Stomach (tissue), 9 donors: Measurements from ENCODE around the gene FBXO47. TPM values are rescaled to one million over a fixed set of nuclear protein-coding genes. Genes with fewer than 3 reads are reported as not detected.
A peak's percentile ranks its signal among the peaks of the same experiment; 100 is the strongest.

Experiments used
- DNase-seq, 2 donors: peaks; one replicate each; pipeline versions ENCODE4 v3.0.0 to v3.0.0-alpha.2; 2013 to 2019
- H3K27ac ChIP-seq, 5 donors: fragments of 200-600 bp in 4 of 5; sonication (generic) in 4 of 5; one replicate each; pipeline ENCODE4 v1.5.1; 2013 to 2019; ENCODE audit warnings: mild to moderate bottlenecking in 1 of 5, moderate library complexity in 1 of 5
- H3K27me3 ChIP-seq, 3 donors: fragments of 200-600 bp; sonication (generic); one replicate each; pipeline ENCODE4 v1.5.1; 2017 to 2019; ENCODE audit warnings: mixed run types in 1 of 3
- H3K36me3 ChIP-seq, 4 donors: fragments of 200-600 bp; sonication (generic); 1 replicate in 3 of 4; 2 replicates in 1 of 4; pipeline ENCODE4 v1.5.1; 2016 to 2019
- H3K4me1 ChIP-seq, 4 donors: fragments of 200-600 bp; sonication (generic); one replicate each; pipeline ENCODE4 v1.5.1; 2016 to 2019
- H3K4me3 ChIP-seq, 4 donors: fragments of 200-600 bp; sonication (generic) in 3 of 4; one replicate each; pipeline ENCODE4 v1.5.1; 2016 to 2019; ENCODE audit warnings: mild to moderate bottlenecking in 1 of 4
- H3K9me3 ChIP-seq, 4 donors: fragments of 200-600 bp; sonication (generic); one replicate each; pipeline ENCODE4 v1.5.1; 2016 to 2019
- CTCF ChIP-seq, 7 experiments: fragments of 450-650 bp in 4 of 7; fragments of 200-600 bp in 3 of 7; sonication (generic) in 3 of 7; IDR thresholded peaks; one replicate each; pipeline ENCODE4 v1.5.1; 2016 to 2019; ENCODE audit warnings: antibody characterized with exemption in 7 of 7, control low read depth in 2 of 7, mild to moderate bottlenecking in 1 of 7
- EP300 ChIP-seq: sonication (generic); formaldehyde crosslinking; IDR thresholded peaks from one replicate; pipeline ENCODE4 v1.6.1; 2017; ENCODE audit warnings: antibody characterized with exemption
- POLR2A ChIP-seq, 4 donors: fragments of 450-650 bp; IDR thresholded peaks; one replicate each; pipeline ENCODE4 v1.6.1; 2016; ENCODE audit warnings: antibody characterized with exemption in 4 of 4, control low read depth in 2 of 4, mild to moderate bottlenecking in 1 of 4, moderate library complexity in 1 of 4
- POLR2AphosphoS5 ChIP-seq, 3 donors: sonication (generic); formaldehyde crosslinking; IDR thresholded peaks; one replicate each; pipeline ENCODE4 v1.6.1; 2016; ENCODE audit warnings: antibody characterized with exemption in 3 of 3
- WGBS, 5 donors: extraction: QIAGEN DNeasy Blood & Tissue Kit in 3 of 5; methylation state at CpG; one replicate each; pipeline versions ENCODE4 v1.1.5 to v1.1.7; 2013 to 2018; 5-methylcytosine and 5-hydroxymethylcytosine counted together
- intact Hi-C: fragments of 100-400 bp; cut with DNase I; formaldehyde crosslinking; loops from one replicate; pipeline ENCODE4 v1.15.1; 2023; ENCODE audit warnings: low total_unique reads
- polyA plus RNA-seq, 3 donors: library from polyadenylated mRNA; stranded (reverse); fragments of 200-250 nt; gene quantifications; one replicate each; pipeline ENCODE4 v1.2.3, GENCODE V29; 2013
- total RNA-seq, 5 donors: library from RNA; depleted of rRNA; stranded (reverse); fragments of >200 nt; gene quantifications; one replicate each; pipeline versions ENCODE4 v1.1.0 to v1.2.3, GENCODE V29; 2014 to 2016
- donor health status: healthy with polysubstance abuse.
- donor health status: Bipolar disorder and iron deficiency.
- donor health status: healthy.

FBXO47 gene
- total and polyA plus RNA-seq, 8 donors, result not detected

GRCh38 chr17:38898812-38899348 is 68.3 kb downstream of the FBXO47 start:
- intact Hi-C loops, result no loop called here
- peaks cover 18 to 94% (median 77%) of the 10 kb centered on the region in 4 donors for H3K36me3 ChIP-seq
- peaks cover 60 to 98% (median 80%) of the 10 kb centered on the region in 4 donors for H3K4me1 ChIP-seq
- H3K27me3 ChIP-seq, result no peaks in the 10 kb centered on the region
- H3K27ac ChIP-seq, result peak overlapping the region; percentile 1 to 81 (median 76)
- peak overlapping the region in 2 of 4 donors; percentile 15 to 24 for H3K4me3 ChIP-seq
- 44 to 78% (median 71%) methylated on average over 8 to 11 of the region's 11 CpGs for WGBS, 5 donors
- TF ChIP-seq CTCF (IDR thresholded peaks at IDR 0.05), result no peak
- no peak for TF ChIP-seq EP300
- no peak for TF ChIP-seq POLR2A (IDR thresholded peaks at IDR 0.05)
- no peak for TF ChIP-seq POLR2AphosphoS5 (IDR thresholded peaks at IDR 0.05)
- DNase-seq, result peak; percentile 50 to 69
- H3K9me3 ChIP-seq, result no peaks in the 10 kb centered on the region

- peaks cover 66 to 99% (median 83%) of the 10 kb centered on the region in 4 donors for H3K4me1 ChIP-seq
- peak overlapping the region; percentile 1 to 81 (median 76) for H3K27ac ChIP-seq
- H3K27me3 ChIP-seq, result no peaks in the 10 kb centered on the region
- DNase-seq, result no peak
- peaks cover 18 to 94% (median 76%) of the 10 kb centered on the region in 4 donors for H3K36me3 ChIP-seq
- H3K4me3 ChIP-seq, result peak overlapping the region in 2 of 4 donors; percentile 15 to 24
- H3K9me3 ChIP-seq, result no peaks in the 10 kb centered on the region
- 48 to 65% (median 58%) methylated on average over 9 of the region's 9 CpGs for WGBS, 5 donors
- no peak for TF ChIP-seq CTCF (IDR thresholded peaks at IDR 0.05)
- no peak for TF ChIP-seq POLR2AphosphoS5 (IDR thresholded peaks at IDR 0.05)
- no peak for TF ChIP-seq EP300
- no peak for TF ChIP-seq POLR2A (IDR thresholded peaks at IDR 0.05)
- intact Hi-C loops, result no loop called here
Measured at GRCh38 chr17:38898291-38898679, 68.9 kb downstream of the FBXO47 start.

GRCh38 chr17:38897671-38898290 is 69.4 kb downstream of the FBXO47 start:
- Histone ChIP-seq H3K4me3 (peak overlapping the region in 1 of 4 donors; percentile 3), H3K27me3 (no peaks in the 10 kb centered on the region), H3K9me3 (no peaks in the 10 kb centered on the region), H3K36me3 (peaks cover 23 to 94% (median 76%) of the 10 kb centered on the region in 4 donors), H3K27ac (peak overlapping the region; percentile 1 to 81 (median 76)), H3K4me1 (peaks cover 71 to 99% (median 85%) of the 10 kb centered on the region in 4 donors)
- no peak for TF ChIP-seq POLR2AphosphoS5 (IDR thresholded peaks at IDR 0.05)
- TF ChIP-seq EP300, result no peak
- TF ChIP-seq POLR2A (IDR thresholded peaks at IDR 0.05), result no peak
- no peak for TF ChIP-seq CTCF (IDR thresholded peaks at IDR 0.05)
- 65 to 80% (median 70%) methylated on average over 11 to 12 of the region's 12 CpGs for WGBS, 5 donors
- no peak for DNase-seq
- intact Hi-C loops, result no loop called here

GRCh38 chr17:38897176-38897575 is 70.0 kb downstream of the FBXO47 start:
- H3K36me3 ChIP-seq, result peaks cover 27 to 94% (median 76%) of the 10 kb centered on the region in 4 donors
- 39 to 54% (median 42%) methylated on average over 6 of the region's 6 CpGs for WGBS, 5 donors
- TF ChIP-seq CTCF (IDR thresholded peaks at IDR 0.05) (no peak), POLR2A (IDR thresholded peaks at IDR 0.05) (no peak), POLR2AphosphoS5 (IDR thresholded peaks at IDR 0.05) (peak in 1 of 3 donors; percentile 10), EP300 (no peak)
- peak overlapping the region; percentile 1 to 81 (median 76) for H3K27ac ChIP-seq
- peaks cover 74 to 99% (median 84%) of the 10 kb centered on the region in 4 donors for H3K4me1 ChIP-seq
- H3K27me3 ChIP-seq, result no peaks in the 10 kb centered on the region
- no peaks in the 10 kb centered on the region for H3K9me3 ChIP-seq
- DNase-seq, result no peak
- intact Hi-C loops, result no loop called here
- H3K4me3 ChIP-seq, result no peak overlapping the region
